Cortex of kidney (tissue), 1 donor: ENCODE data around the gene NHEJ1.

Experiments
- DNase-seq: peaks from one replicate; lab custom pipeline; 2025; lab: John Stamatoyannopoulos, UW

Gene NHEJ1

GRCh38 chr2:219057709-219058540 is 102.7 kb downstream of the NHEJ1 start:
- DNase-seq: no peak

GRCh38 chr2:219056896-219057708 is 103.5 kb downstream of the NHEJ1 start:
- DNase-seq: no peak

GRCh38 chr2:219056176-219056895 is 104.3 kb downstream of the NHEJ1 start:
- no peak for DNase-seq

DNA sequence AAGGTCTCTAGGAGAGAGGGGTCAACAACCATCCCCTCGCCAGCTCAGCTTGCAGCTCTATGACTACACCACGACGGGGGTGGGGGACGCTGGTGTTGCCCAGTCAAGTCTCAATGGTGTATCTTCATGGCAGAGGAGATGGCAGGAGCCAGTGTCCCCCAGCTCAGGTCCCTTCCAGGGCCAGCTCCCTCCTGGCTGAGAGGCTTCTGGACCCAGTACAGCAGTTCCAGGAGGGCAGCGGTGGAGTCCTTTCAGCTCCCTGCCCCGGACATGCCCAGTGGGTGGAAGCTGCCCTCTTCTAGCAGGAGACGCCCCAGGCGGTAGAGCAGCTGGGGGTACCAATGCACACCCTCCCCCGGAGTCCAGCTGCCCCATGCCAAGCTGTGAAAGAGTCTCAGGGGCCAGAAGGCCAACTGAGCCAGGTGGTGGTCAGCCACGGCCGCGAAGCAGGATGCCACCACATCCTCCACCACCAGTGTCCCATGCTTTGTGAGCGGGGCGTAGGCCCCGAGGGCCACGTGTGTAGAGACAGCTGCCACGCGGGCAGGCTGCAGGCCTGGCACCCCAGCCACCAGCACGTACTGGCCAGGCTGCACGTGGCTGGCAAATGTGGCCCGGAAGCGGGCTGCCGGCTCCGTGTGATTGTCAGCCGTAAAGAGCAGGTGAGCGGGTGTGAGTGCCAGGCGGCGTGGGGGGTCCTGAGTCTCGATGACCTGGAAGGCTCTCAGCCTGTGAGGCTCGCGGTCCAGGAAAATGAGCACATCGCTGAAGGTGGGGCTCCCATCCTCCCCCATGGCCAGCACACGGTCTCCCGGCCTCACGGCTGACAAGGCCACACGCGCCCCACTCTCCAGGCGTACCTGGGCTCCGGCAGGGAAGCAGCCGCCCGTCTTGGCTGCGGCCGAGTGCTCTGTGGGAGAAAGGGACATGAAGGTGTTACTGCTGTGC is 105.4 kb downstream of the NHEJ1 start:
- no peak for DNase-seq

GRCh38 chr2:219049282-219049681 is 111.3 kb downstream of the NHEJ1 start:
- no peak for DNase-seq

DNA sequence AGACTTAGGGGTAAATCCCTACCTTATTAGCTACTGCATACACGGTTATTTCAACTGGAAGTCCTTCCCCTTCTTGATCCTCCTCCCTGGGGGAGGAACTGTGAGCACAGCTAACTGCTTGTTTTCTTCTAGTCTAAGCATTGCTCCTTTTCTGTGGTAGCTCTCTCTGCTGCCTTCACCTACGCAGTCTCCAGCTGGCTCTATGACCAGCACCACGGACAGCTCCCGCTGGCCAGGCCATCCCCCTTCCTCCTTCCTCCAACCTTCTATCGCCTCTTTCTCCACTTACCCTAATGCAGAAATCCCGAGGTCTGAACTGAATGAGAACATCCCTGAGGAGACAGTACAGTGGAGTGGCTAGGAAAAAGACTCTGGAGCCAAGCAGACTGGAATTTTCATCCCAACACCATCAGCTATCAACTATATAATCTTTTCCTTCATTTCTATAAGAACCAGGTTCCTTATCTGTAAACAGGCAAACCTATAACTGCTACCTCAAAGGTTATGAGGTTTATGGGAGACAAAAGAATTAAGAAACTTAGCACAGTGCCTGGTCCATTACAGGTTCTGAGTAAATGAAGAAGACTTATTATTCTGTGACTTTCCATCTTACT is 114.6 kb downstream of the NHEJ1 start:
- DNase-seq: no peak

DNA sequence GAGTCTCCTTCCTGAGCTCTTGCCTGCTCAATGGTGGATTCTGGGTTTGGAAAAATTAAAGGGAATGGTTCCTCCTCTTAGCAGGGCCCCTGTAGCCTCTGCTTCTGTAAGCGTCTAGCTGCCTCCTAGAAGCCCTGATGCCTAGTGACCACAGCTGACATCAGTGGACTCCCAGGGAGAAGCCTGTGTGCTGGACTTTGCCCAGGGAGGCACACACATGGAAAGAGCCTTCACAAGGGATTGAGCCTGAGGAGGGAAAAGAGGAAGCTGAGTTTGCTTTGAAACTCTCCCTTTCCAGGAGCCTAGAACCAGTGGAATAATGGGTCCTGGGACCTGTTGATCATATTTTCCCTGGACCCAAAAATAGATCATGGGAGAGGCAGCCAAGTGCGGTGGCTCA is 117.9 kb downstream of the NHEJ1 start:
- no peak for DNase-seq

- no peak for DNase-seq
These were observed 118.5 kb downstream of the NHEJ1 start for GRCh38 chr2:219042157-219042556.

DNA sequence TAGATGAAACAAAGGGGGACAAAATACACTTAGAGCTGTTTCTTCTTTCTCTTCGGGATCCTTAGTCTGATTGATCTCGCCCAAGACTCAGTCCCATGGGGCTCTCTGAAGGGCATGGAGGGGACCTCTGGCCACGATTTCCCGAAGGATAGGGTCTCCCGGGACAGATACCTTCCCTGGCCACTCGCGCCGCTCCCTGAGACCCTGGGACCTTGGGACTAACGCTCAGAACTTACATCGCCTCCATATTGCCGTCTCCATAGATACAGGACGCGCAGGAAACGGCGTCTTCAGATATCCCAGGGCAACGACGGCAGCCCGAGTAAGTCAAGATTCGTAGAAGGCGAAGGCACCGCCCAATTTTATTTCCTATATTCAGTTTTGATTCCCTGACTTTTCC is 119.4 kb downstream of the NHEJ1 start, which contains the start of gene CFAP65:
Gene CFAP65 (minus strand): TSS at position 265 of the 400 bp plus-strand sequence. CDS start 2,468 bp downstream, outside the sequence.
- DNase-seq: no peak

GRCh38 chr2:219038600-219038999 is 122.0 kb downstream of the NHEJ1 start:
- no peak for DNase-seq

DNA sequence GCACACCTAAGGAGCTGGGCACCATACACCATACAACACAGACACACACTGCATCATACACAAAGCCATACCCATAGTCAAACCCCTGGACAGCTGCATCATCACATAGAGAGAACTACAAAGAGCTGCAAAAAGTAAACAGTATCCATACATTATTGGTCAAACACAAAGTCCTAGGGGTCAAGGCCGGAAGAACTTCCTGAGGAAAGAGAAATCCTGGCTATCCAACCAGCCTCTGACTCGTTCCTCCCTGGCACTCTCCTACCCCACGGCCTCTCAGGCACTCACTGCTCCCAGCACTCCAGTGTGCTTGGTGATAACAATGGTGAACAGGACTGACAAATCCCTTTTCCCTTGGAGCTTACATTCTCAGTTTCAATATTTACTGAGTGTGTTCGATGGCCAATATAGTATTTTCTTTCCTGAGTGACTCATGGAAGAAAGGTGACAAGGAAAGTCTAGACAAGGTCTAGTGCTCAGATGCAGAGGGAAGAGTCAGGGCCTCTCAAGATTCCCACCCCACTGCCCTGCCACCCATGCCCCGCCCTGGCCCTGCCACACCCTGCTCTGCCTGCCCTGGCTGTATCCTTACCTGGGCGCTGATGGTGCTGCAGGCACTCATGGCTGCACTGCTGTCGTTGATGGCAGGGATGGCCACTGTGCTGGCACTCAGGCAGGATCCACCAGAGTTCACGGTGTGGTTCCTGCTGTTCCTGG is 122.7 kb downstream of the NHEJ1 start:
- DNase-seq: no peak

DNA sequence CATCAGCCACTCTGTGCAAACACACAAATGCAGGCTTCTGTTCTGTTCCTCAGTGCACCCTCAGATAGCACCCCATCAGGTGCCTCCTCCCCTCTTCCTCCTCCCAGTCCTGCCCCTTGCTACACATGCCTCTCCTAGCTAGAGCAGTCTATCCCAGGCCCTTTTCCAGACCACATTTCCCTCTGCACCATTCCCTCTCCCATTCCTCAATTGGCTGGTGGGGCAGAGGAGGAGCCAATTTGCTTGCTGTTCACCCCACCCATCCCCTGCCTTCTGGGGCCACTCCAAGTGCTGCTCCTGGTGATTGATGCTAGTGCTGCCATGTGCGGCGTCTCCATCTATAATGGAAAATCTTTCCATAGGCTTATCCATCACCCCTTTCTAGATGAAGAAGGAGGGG is 124.7 kb downstream of the NHEJ1 start:
- no peak for DNase-seq

GRCh38 chr2:219034823-219035222 is 125.8 kb downstream of the NHEJ1 start:
- no peak for DNase-seq

GRCh38 chr2:219032051-219032745 is 128.4 kb downstream of the NHEJ1 start:
- no peak for DNase-seq

GRCh38 chr2:219031005-219031738 is 129.4 kb downstream of the NHEJ1 start:
- no peak for DNase-seq

DNA sequence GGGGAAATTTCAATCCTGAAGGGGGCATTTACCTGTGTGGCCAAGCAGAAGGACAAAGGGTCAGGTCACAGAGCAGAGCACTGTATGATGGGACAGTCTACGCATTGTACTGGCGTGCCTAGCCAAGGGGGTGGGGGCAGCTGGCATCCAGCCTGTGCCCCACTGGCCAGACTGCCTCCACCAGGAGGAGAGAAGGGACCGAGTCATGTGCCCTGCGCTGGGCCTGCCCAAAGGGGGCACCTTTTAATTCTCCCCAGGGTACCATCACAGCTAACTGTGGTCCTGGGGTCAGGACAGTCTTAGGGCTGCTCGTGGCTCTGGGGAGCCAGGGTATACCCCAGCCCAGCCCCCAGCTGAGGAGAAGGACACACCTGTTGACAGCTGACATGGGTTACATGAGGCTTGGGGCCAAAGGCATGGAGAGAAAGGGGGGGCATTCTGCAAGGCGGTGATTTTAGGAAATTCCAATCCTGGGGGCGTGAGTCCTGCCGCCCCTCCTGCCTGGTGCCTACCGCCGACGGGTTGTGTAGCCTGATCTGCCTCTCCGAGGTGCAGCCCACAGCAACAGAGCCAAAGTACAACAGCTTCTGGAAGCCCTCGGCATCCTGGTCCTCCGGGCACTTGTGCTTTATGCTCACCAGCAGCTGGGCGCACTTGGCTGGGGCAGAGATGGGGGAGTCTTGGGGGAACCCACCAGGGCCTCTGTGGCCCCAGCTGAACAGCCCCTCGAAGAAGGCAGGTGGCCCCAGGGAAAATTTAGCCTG is 130.3 kb downstream of the NHEJ1 start:
- DNase-seq: no peak

DNA sequence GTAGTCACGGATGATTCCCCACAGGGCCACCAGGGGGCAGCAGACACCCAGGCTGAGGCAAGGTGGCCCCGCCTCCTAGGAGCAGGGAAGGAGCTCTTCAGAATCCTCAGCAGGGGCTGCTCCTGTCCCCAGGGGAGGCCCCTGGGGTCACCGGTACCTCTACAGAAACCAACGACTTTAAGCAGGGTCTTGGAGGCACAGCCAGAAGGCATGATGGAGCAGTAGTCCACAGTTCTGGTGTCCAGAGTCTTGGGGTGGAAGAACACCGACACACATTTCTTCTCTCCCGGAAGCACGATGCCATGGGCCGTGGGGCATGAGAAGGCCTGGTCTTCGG is 130.8 kb downstream of the NHEJ1 start:
- DNase-seq: no peak
